HepG2 (cell line): Measurements from ENCODE around the gene MYADML2. TPM values are rescaled to one million over a fixed set of nuclear protein-coding genes. Genes with fewer than 3 reads are reported as not detected.

Source experiments
- ARID5B ChIP-seq: IDR thresholded peaks from 2 replicates; pipeline ENCODE4 v1.4.0; 2020; ENCODE audit warnings: mild to moderate bottlenecking, missing genetic modification reagents
- FOXK1 ChIP-seq: sonication (generic); formaldehyde crosslinking; IDR thresholded peaks from 2 replicates; pipeline ENCODE4 v1.4.0; 2020; ENCODE audit warnings: low read depth, missing genetic modification reagents, borderline replicate concordance
- HNRNPH1 ChIP-seq: fragments of 200-400 bp; formaldehyde crosslinking; optimal IDR thresholded peaks from 2 replicates; pipeline ENCODE3; 2017; ENCODE audit warnings: mild to moderate bottlenecking, low read depth, low read length
- IKZF4 ChIP-seq: sonication (generic); formaldehyde crosslinking; IDR thresholded peaks from 2 replicates; pipeline ENCODE4 v1.5.1; 2020; ENCODE audit warnings: borderline replicate concordance, mild to moderate bottlenecking, low read depth, missing genetic modification reagents; ENCODE audit errors: not compliant biosample characterization
- KDM2A ChIP-seq: sonication (generic); formaldehyde crosslinking; IDR thresholded peaks from 2 replicates; pipeline ENCODE4 v1.4.0; 2020; ENCODE audit warnings: low read depth, missing genetic modification reagents, borderline replicate concordance
- PAX8 ChIP-seq: sonication (generic); formaldehyde crosslinking; IDR thresholded peaks from 2 replicates; pipeline ENCODE4 v1.8.0; 2022; ENCODE audit warnings: mild to moderate bottlenecking, missing genetic modification reagents, borderline replicate concordance
- XBP1 ChIP-seq: sonication (generic); formaldehyde crosslinking; IDR thresholded peaks from 2 replicates; pipeline ENCODE4 v1.5.0; 2020; ENCODE audit warnings: missing genetic modification reagents
- ZBTB4 ChIP-seq: sonication (generic); formaldehyde crosslinking; IDR thresholded peaks from 2 replicates; pipeline ENCODE4 v1.4.0; 2020; ENCODE audit warnings: missing genetic modification reagents, mild to moderate bottlenecking, borderline replicate concordance
- ZFP36L2 ChIP-seq: sonication (generic); formaldehyde crosslinking; IDR thresholded peaks from 2 replicates; pipeline ENCODE4 v1.4.0; 2020; ENCODE audit warnings: missing genetic modification reagents
- ZNF143 ChIP-seq: sonication (generic); formaldehyde crosslinking; IDR thresholded peaks from 2 replicates; pipeline ENCODE4 v1.4.0; 2020; ENCODE audit warnings: missing genetic modification reagents
- ZNF619 ChIP-seq: sonication (generic); formaldehyde crosslinking; IDR thresholded peaks from 2 replicates; pipeline ENCODE4 v1.4.0; 2020; ENCODE audit warnings: mild to moderate bottlenecking, missing genetic modification reagents
- ZNF687 ChIP-seq: sonication (generic); formaldehyde crosslinking; IDR thresholded peaks from 2 replicates; pipeline ENCODE4 v1.5.1; 2020; ENCODE audit warnings: mild to moderate bottlenecking, missing genetic modification reagents, moderate library complexity
- polyA plus RNA-seq, 8 experiments: library from polyadenylated mRNA; depleted of rRNA in 3 of 8; stranded (reverse) in 7 of 8; unstranded in 1 of 8; fragments of >200 nt; fragmentation: Illumina TruSeq in 4 of 8; extraction: Trizol in 4 of 8; gene quantifications; 2 replicates each; pipeline versions ENCODE4 v1.2.1 to v1.2.3, GENCODE V29; 2011 to 2016; ENCODE audit warnings: low read depth in 4 of 8, missing spikeins in 1 of 8, mixed read lengths in 1 of 8; ENCODE audit not compliant: insufficient read depth in 1 of 8
- total RNA-seq, 5 experiments: library from RNA; depleted of rRNA; stranded (reverse); fragments of >200 nt; fragmentation: Illumina TruSeq; extraction: Trizol; gene quantifications; 2 replicates each; pipeline ENCODE4 v1.2.3, GENCODE V29; 2016; ENCODE audit warnings: low read depth in 1 of 5
- TF ChIP-seq, protein P1 (sequence below): sonication (generic); formaldehyde crosslinking; IDR thresholded peaks from 2 replicates; pipeline ENCODE4 v1.9.0; 2022; ENCODE audit warnings: low read depth, missing genetic modification reagents

The MYADML2 gene
- total and polyA plus RNA-seq, 2 of the 13 experiments (the other 11 are each of a cell fraction or from before 2014, with no cell fraction given) = not detected

- peak; percentile 93 for TF ChIP-seq KDM2A
- TF ChIP-seq ZFP36L2 (CRISPR knock-in tag) = peak; percentile 58; the same call in 1 of the 2 replicates
- TF ChIP-seq ZNF143 (CRISPR knock-in tag) = no peak; the same call in 1 of the 2 replicates
- no peak for TF ChIP-seq XBP1
- TF ChIP-seq, protein P1, sequence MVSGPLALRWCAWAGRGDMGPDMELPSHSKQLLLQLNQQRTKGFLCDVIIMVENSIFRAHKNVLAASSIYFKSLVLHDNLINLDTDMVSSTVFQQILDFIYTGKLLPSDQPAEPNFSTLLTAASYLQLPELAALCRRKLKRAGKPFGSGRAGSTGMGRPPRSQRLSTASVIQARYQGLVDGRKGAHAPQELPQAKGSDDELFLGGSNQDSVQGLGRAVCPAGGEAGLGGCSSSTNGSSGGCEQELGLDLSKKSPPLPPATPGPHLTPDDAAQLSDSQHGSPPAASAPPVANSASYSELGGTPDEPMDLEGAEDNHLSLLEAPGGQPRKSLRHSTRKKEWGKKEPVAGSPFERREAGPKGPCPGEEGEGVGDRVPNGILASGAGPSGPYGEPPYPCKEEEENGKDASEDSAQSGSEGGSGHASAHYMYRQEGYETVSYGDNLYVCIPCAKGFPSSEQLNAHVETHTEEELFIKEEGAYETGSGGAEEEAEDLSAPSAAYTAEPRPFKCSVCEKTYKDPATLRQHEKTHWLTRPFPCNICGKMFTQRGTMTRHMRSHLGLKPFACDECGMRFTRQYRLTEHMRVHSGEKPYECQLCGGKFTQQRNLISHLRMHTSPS (CRISPR knock-in tag) = peak; percentile 99
- no peak for TF ChIP-seq HNRNPH1
- peak; percentile 59 for TF ChIP-seq ZNF619 (CRISPR knock-in tag)
- peak; percentile 91 for TF ChIP-seq ZNF687 (CRISPR knock-in tag)
- peak; percentile 94 for TF ChIP-seq ZBTB4 (CRISPR knock-in tag)
- TF ChIP-seq FOXK1 = peak; percentile 72; the same call in 1 of the 2 replicates
- peak; percentile 79; the same call in 1 of the 2 replicates for TF ChIP-seq PAX8 (CRISPR knock-in tag)
- TF ChIP-seq IKZF4 (CRISPR knock-in tag) = peak; percentile 94
- TF ChIP-seq ARID5B = peak; percentile 88
Measured at GRCh38 chr17:81966343-81967243, 19.6 kb upstream of the MYADML2 start (continued).
